ENCODE measurements around the gene RNF166. TPM values are rescaled to one million over a fixed set of nuclear protein-coding genes. Genes with fewer than 3 reads are reported as not detected.

Gene RNF166
- total and polyA plus RNA-seq, 2 donors from 2014 or later, result 16.3 to 31.4 TPM

DNA sequence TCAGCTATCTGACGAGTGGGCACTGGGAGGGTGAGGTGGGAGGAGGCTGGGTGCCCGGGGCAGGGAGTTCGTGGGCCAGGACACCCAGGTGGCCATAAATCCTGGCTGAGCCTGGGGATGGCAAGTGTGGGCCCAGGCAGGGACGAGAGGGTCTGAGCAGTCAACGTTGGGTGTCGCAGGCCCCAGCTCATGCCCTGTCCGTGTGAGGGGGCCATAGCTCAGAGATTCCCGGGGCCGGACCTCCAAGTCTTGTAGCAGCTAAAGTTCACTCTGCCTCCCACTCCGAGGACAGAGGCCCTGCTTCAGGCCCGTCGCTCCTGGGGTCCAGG is 34.5 kb upstream of the RNF166 start:
- FAIRE-seq, result no peak
- intact Hi-C loops (cut with DNase I), result no loop called here

DNA sequence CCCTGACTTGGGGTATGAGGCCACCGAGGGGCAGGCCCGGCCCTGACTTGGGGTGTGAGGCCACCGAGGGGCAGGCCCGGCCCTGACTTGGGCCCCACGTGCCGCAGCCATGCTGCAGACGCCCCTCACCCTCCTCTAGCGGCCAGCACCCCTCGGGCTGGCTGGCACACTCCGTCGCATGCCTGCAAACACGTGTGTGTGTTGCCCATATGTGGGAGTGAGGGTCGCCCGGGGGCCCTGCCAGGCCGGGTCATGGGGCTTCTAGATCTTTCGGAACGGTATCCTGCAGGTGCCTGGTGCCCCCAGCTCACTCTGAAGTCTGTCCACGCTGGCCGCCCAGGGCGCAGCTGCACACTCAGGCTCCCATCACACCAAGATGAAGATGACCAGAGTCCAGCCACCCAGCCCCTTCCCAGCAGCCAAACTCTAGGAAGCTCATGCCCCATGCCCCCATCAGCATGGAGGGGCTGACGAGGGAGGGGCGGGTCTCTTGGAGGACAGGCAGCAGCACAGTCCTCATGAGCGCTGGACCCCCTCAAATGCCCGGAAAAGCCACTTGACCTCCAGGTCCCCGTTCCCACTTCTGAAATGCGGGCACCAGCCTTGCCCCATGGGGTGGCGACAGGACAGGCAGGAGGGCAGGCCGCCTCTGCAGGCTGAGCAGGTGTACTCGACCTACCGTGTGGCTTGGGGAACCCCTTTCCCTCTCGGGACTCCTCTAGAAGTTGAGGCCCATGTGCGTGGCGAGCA is 33.9 kb upstream of the RNF166 start:
- TF ChIP-seq, protein P1, sequence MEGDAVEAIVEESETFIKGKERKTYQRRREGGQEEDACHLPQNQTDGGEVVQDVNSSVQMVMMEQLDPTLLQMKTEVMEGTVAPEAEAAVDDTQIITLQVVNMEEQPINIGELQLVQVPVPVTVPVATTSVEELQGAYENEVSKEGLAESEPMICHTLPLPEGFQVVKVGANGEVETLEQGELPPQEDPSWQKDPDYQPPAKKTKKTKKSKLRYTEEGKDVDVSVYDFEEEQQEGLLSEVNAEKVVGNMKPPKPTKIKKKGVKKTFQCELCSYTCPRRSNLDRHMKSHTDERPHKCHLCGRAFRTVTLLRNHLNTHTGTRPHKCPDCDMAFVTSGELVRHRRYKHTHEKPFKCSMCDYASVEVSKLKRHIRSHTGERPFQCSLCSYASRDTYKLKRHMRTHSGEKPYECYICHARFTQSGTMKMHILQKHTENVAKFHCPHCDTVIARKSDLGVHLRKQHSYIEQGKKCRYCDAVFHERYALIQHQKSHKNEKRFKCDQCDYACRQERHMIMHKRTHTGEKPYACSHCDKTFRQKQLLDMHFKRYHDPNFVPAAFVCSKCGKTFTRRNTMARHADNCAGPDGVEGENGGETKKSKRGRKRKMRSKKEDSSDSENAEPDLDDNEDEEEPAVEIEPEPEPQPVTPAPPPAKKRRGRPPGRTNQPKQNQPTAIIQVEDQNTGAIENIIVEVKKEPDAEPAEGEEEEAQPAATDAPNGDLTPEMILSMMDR (IDR thresholded peaks at IDR 0.05; ENCODE audit: borderline replicate concordance, extremely low read depth, insufficient read depth), result no peak
- H3K9ac ChIP-seq (ENCODE audit: low read length in 3 of 3), result no peak overlapping the region
- peaks cover 0 to 8% (median 8%) of the 10 kb centered on the region in 3 donors for H3K36me3 ChIP-seq (ENCODE audit: control insufficient read depth in 2 of 3, insufficient read depth in 3 of 3, low read length in 3 of 3)
- H3K4me1 ChIP-seq (ENCODE audit: control insufficient read depth in 2 of 3, insufficient read depth in 2 of 3, low read depth in 1 of 3, low read length in 3 of 3), result peaks cover 0 to 18% (median 6%) of the 10 kb centered on the region in 3 donors
- intact Hi-C loops (cut with DNase I), result loop anchor here (5.0 kb wide), 1 partner anchor 42 kb away; no protein-coding TSS in a partner anchor
- DNase-seq (no peak), FAIRE-seq (no peak)
- no peaks in the 10 kb centered on the region for H3K9me3 ChIP-seq (ENCODE audit: control insufficient read depth in 2 of 3, insufficient read depth in 1 of 3, low read length in 3 of 3)
- H3K4me3 ChIP-seq (ENCODE audit: low read length in 3 of 3), result no peak overlapping the region
- H3K27me3 ChIP-seq (ENCODE audit: control insufficient read depth, insufficient read depth, low read length), result no peaks in the 10 kb centered on the region
- no peak overlapping the region for H3K27ac ChIP-seq (ENCODE audit: low read depth in 2 of 2, low read length in 2 of 2)

More for the DNA sequence above, 34.5 kb upstream of the RNF166 start:
- peaks cover 0 to 4% (median 3%) of the 10 kb centered on the region in 3 donors for H3K36me3 ChIP-seq (ENCODE audit: control insufficient read depth in 2 of 3, insufficient read depth in 3 of 3, low read length in 3 of 3)
- no peak overlapping the region for H3K9ac ChIP-seq (ENCODE audit: low read length in 3 of 3)
- H3K4me1 ChIP-seq (ENCODE audit: control insufficient read depth in 2 of 3, insufficient read depth in 2 of 3, low read depth in 1 of 3, low read length in 3 of 3), result peaks cover 0 to 18% (median 6%) of the 10 kb centered on the region in 3 donors
- no peak overlapping the region for H3K27ac ChIP-seq (ENCODE audit: low read depth in 2 of 2, low read length in 2 of 2)
- no peak overlapping the region for H3K4me3 ChIP-seq (ENCODE audit: low read length in 3 of 3)
- DNase-seq, result no peak
- H3K27me3 ChIP-seq (ENCODE audit: control insufficient read depth, insufficient read depth, low read length), result no peaks in the 10 kb centered on the region
- TF ChIP-seq, protein P1 (IDR thresholded peaks at IDR 0.05; ENCODE audit: borderline replicate concordance, extremely low read depth, insufficient read depth), result no peak
- no peaks in the 10 kb centered on the region for H3K9me3 ChIP-seq (ENCODE audit: control insufficient read depth in 2 of 3, insufficient read depth in 1 of 3, low read length in 3 of 3)

DNA sequence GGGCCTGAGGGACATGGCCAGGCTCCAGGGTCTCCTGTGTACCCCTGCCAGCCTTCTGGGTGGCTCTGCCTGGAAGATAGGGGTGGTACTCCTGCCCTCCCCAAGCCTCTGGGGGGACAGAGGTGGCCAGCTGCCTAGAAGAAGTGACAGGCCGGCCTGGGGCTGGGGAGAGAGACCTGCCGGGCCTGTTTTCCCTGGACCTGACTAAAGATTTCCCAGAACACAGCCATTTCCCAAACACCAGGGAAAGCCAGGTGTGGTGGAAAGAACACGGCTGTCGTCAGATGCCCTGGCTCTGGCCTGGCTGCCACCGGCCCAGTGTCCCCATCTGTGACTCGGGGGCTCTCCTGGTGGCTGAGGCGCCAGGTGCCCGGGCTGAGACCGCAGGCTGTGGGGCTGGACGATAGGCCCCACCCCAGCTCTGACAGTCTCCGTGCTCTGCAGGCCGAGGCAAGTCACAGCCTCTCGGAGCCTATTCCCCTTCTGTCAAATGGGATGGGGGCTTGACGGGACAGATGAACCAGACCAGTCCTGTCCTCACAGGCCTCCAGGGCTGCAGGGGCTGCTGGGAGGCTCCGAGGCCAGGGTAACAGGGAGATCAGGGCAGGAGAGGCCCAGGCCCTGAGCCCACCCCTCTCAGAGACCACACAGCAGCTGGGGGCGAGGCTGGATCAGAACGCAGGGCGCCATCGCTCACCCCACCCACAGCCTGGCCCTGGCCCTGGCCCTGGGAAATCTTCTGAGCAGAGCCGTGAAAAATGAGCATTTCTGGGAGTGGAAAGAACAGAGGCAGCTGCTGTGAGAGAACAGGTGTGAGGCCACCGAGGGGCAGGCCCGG is 33.1 kb upstream of the RNF166 start:
- no peak overlapping the region for H3K27ac ChIP-seq (ENCODE audit: low read depth in 2 of 2, low read length in 2 of 2)
- intact Hi-C loops (cut with DNase I), result loop anchor here (5.0 kb wide), 1 partner anchor 43 kb away; no protein-coding TSS in a partner anchor
- no peak overlapping the region for H3K9ac ChIP-seq (ENCODE audit: low read length in 3 of 3)
- TF ChIP-seq, protein P1 (IDR thresholded peaks at IDR 0.05; ENCODE audit: borderline replicate concordance, extremely low read depth, insufficient read depth), result no peak
- peaks cover 0 to 12% (median 8%) of the 10 kb centered on the region in 3 donors for H3K36me3 ChIP-seq (ENCODE audit: control insufficient read depth in 2 of 3, insufficient read depth in 3 of 3, low read length in 3 of 3)
- H3K27me3 ChIP-seq (ENCODE audit: control insufficient read depth, insufficient read depth, low read length), result no peaks in the 10 kb centered on the region
- no peak overlapping the region for H3K4me3 ChIP-seq (ENCODE audit: low read length in 3 of 3)
- no peak for DNase-seq
- H3K4me1 ChIP-seq (ENCODE audit: control insufficient read depth in 2 of 3, insufficient read depth in 2 of 3, low read depth in 1 of 3, low read length in 3 of 3), result peaks cover 0 to 15% (median 6%) of the 10 kb centered on the region in 3 donors
- H3K9me3 ChIP-seq (ENCODE audit: control insufficient read depth in 2 of 3, insufficient read depth in 1 of 3, low read length in 3 of 3), result no peaks in the 10 kb centered on the region
- no peak for FAIRE-seq
